ENCODE measurements around the gene GDPD5. TPM values are rescaled to one million over a fixed set of nuclear protein-coding genes. Genes with fewer than 3 reads are reported as not detected.
A peak's percentile ranks its signal among the peaks of the same experiment; 100 is the strongest.

Gene GDPD5
- total RNA-seq, 1 donor from 2014 or later, result 7.5 TPM

GRCh38 chr11:75471176-75471973 lies 54.4 kb downstream of the GDPD5 start:
- no peak for DNase-seq

DNA sequence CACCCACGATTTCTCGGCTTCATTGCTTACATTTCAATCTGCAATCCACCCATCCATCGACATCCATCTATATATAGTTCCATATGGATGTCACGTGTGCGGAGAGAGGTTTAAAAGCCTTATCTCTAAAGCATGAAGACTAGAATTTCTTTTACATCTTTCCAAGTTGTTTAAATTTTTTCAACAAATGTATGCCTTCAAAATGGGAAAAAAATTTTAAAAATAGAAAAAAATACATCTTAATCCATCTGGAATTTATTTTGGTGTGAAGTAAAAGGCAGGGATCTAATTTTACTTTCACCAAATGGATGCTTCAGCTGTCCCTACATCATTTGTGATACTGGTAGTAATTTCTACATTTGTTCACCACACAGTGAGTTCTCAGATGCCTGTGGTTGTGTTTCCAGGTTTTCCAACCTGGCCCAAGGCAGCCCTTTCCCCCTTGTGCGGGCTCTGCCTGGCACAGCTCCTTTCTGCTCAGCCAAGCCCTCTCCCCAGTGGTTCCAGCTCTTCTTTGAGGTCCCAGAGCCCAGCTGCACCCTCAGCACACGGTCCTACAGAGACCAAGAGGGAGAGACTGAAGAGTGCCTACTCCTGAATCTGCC lies 55.2 kb downstream of the GDPD5 start:
- no peak for DNase-seq

DNA sequence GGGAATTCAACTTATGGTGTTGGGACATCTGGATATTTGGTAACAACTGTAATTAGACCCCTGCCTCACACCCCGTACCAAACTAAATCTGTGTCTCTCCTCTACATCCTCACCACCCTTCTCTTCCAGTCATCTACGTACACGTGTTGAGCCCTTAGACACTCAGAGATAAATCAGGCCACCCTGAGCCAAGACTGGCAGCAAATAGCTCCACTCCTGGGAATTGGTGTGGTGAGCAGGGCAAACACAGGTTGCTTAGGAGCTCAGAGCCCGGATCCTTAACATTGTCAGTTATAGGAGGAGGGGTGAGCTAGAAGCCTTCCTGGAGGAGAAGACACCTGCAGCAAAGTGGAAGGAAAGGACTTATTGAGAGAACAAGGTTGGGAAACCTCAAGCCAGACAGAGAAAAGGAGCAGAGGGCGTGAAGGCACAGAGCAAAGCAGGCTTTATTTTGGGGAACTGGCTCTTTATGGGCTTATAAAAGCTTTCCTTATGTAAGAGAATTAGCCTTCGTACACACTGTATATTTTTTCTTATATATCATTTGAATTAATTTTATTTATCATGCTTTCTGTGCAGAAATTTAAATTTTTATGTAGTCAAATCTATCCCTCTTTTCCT lies 55.8 kb downstream of the GDPD5 start:
- DNase-seq, result no peak

DNA sequence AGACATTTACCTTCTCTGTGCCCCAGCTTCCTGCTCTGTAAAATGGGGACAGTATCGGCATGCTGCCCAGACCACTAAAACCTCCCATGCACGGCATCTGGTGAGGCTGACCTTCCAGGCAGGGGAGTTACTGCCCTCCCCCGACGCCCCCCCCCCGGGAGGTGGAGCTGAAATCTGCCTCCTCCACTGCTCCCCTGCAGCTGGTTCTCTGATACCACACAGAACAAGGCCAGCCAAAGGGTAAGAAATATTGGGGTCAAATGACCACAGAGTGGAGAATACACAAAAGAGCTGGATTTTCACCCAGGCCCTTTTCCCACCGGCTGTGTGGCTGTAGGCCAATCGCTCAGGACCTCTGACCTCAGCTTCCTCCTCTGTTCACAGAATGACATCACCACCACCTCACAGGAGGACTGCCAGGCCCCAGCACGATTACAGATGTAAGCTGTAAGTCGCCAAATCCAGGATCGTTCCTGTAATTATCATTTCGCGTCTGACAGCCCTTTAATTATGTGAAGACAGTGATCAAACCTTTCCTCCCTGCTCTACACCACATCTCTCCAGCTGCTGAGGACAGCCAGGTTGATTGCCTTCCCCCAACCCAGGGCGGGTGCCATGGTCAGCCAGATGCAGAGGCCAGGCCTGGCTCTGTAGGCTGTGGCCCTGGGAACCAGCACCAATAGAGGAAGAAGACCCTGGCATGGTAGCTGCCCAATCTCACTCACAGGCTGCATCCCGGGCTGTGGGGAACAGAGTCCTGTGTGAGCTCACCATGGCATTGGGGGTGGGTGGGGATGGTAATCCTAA lies 57.0 kb downstream of the GDPD5 start:
- DNase-seq, result peak; percentile 71

DNA sequence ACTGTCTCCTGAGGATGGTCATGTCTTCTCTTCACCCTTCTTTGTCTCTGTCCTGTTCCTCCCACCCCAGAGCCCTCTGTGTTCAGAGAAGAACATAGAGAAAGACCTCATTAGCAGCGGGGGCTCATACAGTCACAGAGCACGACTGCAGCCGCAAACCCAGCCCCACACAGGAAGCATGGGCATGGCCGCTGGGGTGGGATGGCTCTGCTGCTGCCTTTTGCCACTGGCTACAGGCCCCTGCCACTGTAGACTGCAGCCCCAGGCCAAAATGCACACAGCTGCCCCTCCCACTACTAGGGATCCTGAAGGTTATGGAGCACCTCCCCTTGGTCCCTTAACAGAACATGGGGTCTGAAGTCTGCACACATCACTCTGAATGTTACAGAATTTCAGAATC lies 57.9 kb downstream of the GDPD5 start:
- no peak for DNase-seq

DNA sequence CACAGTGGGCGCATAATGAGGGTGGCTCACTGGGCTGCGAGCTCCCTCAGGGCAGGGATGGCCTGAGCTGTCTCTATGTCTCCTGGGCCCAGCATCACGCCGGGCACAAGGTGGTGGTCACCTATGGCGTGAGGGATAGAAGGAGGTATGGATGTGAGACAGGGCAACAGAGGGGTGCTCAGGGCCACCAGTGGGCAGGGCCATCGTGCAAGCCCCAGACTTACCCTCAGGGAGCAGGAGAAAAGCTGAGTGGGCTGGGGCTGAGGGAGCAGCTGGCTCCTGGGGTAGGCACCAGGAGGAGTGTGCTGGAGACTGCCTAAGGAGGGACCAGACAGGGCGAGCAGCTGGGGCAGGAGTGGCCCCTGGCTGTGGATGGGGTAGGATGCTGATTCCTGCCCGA lies 58.4 kb downstream of the GDPD5 start:
- DNase-seq, result no peak

- no peak for DNase-seq
Measured at GRCh38 chr11:75465701-75466531, 59.8 kb downstream of the GDPD5 start.

GRCh38 chr11:75463106-75463774 lies 62.5 kb downstream of the GDPD5 start:
- DNase-seq, result no peak

DNA sequence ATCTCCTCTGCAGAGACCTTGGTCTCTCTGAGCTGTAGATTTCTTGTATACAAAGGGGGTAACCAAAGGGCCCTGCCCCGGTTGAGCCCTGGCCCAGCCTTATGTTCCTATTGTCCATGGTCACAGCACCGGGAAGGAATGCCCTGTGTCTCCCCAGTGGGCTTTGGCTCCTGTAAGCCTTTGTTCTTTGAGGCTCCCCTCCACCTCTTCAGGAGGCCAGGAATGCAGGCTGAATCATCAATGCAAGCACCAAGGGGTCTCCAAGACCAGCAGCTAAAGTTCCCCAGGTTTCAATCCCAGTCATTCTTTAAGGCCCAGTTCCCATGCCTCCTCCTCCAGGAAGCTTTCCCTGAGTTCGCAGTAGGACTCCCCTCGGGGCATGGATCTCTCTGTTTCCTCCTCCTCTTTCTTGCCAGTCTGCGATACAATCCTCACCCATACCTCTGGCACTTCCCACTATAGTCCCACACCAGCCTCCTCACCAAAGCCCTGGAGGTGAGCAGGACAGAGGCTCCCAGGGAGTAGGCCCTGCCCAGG lies 63.6 kb downstream of the GDPD5 start:
- DNase-seq, result no peak

DNA sequence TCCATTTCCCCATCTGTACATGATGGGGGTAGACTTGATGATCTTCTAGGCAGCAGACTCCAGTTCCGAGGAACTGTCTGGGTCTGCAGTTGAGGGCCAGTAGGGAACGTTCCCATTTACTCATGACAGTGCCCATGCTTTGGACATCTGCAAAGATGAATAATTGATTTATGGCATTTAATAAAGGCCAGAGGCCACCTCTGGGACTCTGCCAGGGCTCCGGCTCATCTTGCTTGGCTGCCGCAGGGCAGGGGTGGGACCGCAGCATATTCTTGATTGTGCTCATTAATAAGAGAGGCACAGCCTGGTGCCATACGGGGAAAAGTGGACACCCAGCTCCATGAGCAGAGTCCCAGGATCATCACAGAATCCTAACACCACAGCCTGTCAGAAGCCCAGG lies 64.6 kb downstream of the GDPD5 start:
- no peak for DNase-seq

- DNase-seq, result no peak
Measured at GRCh38 chr11:75456596-75457183, 69.1 kb downstream of the GDPD5 start.

- no peak for DNase-seq
Measured at GRCh38 chr11:75454987-75455386, 70.8 kb downstream of the GDPD5 start.

DNA sequence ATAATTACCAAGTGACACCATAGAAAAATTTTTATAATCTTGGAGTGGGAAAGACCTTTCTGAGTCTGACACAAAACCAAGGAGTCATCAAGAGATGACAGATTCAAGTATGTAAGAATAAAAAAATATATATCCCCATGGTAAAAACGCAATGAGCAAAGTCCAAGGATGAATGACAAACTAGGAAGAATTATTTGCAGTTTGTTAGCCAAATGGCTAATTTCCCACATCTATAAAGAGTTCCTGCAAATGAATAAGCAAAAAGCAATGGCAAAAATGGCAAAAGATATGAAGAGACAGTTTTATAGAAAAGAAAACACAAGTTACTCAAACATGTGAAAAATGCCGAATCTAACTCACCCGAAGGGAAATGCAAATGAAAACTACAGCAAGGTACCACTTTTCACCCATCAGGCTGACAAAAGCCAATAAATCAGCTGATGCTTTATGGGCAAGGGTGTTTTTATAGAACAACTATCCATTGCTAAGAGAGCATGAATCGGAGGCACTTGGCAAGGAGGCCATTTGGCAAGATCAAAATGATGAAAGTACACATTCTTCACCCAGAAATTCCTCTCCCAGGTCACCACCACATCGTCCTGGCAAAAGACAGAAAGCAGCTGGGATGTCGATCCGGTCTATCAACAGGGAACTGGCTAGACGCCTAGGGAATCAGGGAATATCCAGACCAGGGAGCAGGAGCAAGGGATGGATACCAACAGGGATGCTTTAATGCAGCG lies 71.7 kb downstream of the GDPD5 start:
- DNase-seq, result no peak

GRCh38 chr11:75450826-75451821 lies 74.6 kb downstream of the GDPD5 start:
- DNase-seq, result no peak

DNA sequence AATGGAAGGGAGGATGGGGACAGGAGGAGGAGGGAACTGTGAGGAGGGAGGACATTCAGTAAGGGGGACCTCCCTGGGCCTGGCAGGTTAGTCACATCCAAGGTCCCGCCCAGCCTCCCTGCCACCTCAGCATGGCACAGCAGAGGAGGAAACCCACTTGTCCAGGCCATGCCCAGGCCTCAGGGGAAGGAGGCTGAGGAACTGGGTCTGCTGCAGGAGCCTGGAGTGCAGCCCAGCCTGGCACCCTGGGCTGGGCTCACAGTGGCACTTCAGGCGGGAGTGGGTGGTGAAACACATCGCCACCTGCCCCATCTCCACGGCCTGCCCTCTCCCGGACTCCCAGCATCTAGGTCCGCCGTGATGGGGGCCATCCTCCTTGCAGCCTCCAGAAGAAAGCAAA lies 75.5 kb downstream of the GDPD5 start:
- DNase-seq, result no peak

GRCh38 chr11:75449776-75450175 lies 76.0 kb downstream of the GDPD5 start:
- no peak for DNase-seq

- no peak for DNase-seq
Measured at GRCh38 chr11:75449271-75449670, 76.5 kb downstream of the GDPD5 start.

GRCh38 chr11:75447415-75447814 lies 78.3 kb downstream of the GDPD5 start:
- DNase-seq, result no peak

Data from tongue (tissue), 2 donors.